ENCODE data around the gene PALM3. TPM values are rescaled to one million over a fixed set of nuclear protein-coding genes. Genes with fewer than 3 reads are reported as not detected.
"Not testable (repeated sequence)": the region's sequence is repeated elsewhere in the genome, so short reads cannot be mapped to it uniquely, and the experiment has no call there.

Gene PALM3
- total RNA-seq, 2 experiments from 2014 or later, result not detected

- ChIA-PET POLR2A (no interaction called here), CTCF (interaction anchor here (2.1 to 6.5 kb wide), 4 partner anchors 8 to 103 kb away, joined by 5 to 87 read pairs (median 9); partner anchors contain the start of genes DCAF15 and MISP3)
- ATAC-seq, result no peak
- Mint-ChIP-seq H3K27me3 (ENCODE audit: low read depth) (peaks cover 40% of the 10 kb centered on the region), H3K4me3 (no peak overlapping the region), H3K4me1 (ENCODE audit: low read depth) (peaks cover 16% of the 10 kb centered on the region), H3K27ac (no peak overlapping the region), H3K9me3 (ENCODE audit: insufficient read depth) (no peaks in the 10 kb centered on the region), H3K36me3 (ENCODE audit: low read depth) (peaks cover 18% of the 10 kb centered on the region)
- DNase-seq, result no peak
Observed at GRCh38 chr19:14056069-14056666, 5.7 kb downstream of the PALM3 start.

DNA sequence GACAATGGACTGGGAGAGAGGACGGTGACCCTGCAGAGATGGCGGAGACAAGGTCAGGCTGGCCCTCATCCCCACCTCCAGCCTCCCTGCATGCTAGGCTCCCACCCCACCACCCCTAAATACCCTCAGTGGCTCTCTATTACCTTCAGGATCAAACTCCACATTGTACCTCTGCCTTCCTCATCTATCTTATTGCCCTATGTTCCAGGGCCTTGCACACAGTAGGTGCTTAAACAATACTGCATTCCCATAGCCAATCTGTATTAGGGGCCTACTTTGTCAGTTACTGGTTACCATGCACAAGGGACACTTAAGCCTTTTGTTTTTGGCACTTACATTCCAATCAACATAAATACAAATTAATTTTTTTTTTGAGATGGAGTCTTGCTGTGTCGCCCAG lies 6.5 kb downstream of the PALM3 start:
- CTCF ChIA-PET, result interaction anchor here (6.5 kb wide), 1 partner anchor 16 kb away, joined by 87 read pairs; the partner anchor contains the start of gene MISP3
- ATAC-seq (no peak), DNase-seq (no peak)
- POLR2A ChIA-PET, result no interaction called here
- Mint-ChIP-seq H3K4me3 (no peak overlapping the region), H3K36me3 (ENCODE audit: low read depth) (peaks cover 23% of the 10 kb centered on the region), H3K27ac (no peak overlapping the region), H3K27me3 (ENCODE audit: low read depth) (peaks cover 36% of the 10 kb centered on the region), H3K4me1 (ENCODE audit: low read depth) (peaks cover 16% of the 10 kb centered on the region), H3K9me3 (ENCODE audit: insufficient read depth) (no peaks in the 10 kb centered on the region)

- POLR2A ChIA-PET, result no interaction called here
- Mint-ChIP-seq H3K27me3 (ENCODE audit: low read depth) (peaks cover 30% of the 10 kb centered on the region), H3K36me3 (ENCODE audit: low read depth) (peaks cover 27% of the 10 kb centered on the region), H3K4me1 (ENCODE audit: low read depth) (peaks cover 16% of the 10 kb centered on the region), H3K9me3 (ENCODE audit: insufficient read depth) (no peaks in the 10 kb centered on the region), H3K4me3 (no peak overlapping the region), H3K27ac (no peak overlapping the region)
- CTCF ChIA-PET, result interaction anchor here (1.0 kb wide), 1 partner anchor 17 kb away, joined by 3 read pairs; the partner anchor contains the start of gene MISP3
- no peak for ATAC-seq
- DNase-seq, result no peak
Observed at GRCh38 chr19:14054721-14055120, 7.2 kb downstream of the PALM3 start.

- Mint-ChIP-seq H3K27me3 (ENCODE audit: low read depth) (peaks cover 27% of the 10 kb centered on the region), H3K9me3 (ENCODE audit: insufficient read depth) (no peaks in the 10 kb centered on the region), H3K36me3 (ENCODE audit: low read depth) (peaks cover 30% of the 10 kb centered on the region), H3K4me1 (ENCODE audit: low read depth) (peaks cover 16% of the 10 kb centered on the region), H3K4me3 (no peak overlapping the region), H3K27ac (no peak overlapping the region)
- POLR2A ChIA-PET, result interaction anchor here (0.7 kb wide), 1 partner anchor 15 kb away, joined by 3 read pairs; no protein-coding TSS in a partner anchor
- ATAC-seq (no peak), DNase-seq (no peak)
- CTCF ChIA-PET, result interaction anchor here (1.0 kb wide), 1 partner anchor 18 kb away, joined by 3 read pairs; the partner anchor contains the start of gene MISP3
Observed at GRCh38 chr19:14054099-14054498, 7.8 kb downstream of the PALM3 start.

DNA sequence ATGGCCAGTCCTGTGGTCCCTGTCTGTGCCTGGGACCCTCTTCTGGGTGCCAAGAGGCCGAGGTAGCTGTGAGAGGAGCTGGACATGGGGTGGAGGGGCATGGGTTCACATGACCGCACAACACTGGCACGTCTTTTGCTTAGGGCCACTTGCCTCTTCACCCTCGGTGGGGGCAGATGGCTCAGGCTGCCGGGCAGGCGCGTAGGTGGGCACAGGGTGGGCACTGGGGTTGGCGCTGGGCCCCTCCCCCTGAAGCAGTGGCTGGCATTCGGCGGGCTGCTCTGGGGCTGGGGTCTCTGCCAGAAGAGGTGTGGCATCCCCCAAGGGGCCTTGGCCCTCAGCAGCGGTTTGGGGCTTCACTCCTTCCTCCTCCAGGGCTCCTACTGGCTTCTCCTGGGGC lies 8.4 kb downstream of the PALM3 start:
- Mint-ChIP-seq H3K4me1 (ENCODE audit: low read depth) (peaks cover 13% of the 10 kb centered on the region), H3K36me3 (ENCODE audit: low read depth) (peaks cover 35% of the 10 kb centered on the region), H3K9me3 (ENCODE audit: insufficient read depth) (no peaks in the 10 kb centered on the region), H3K27ac (no peak overlapping the region), H3K27me3 (ENCODE audit: low read depth) (peaks cover 21% of the 10 kb centered on the region), H3K4me3 (no peak overlapping the region)
- ChIA-PET POLR2A (interaction anchor here (0.7 to 1.5 kb wide), 2 partner anchors 14 to 22 kb away, joined by 3 to 6 read pairs; partner anchors contain the start of gene IL27RA), CTCF (interaction anchor here (0.9 to 1.3 kb wide), 4 partner anchors 18 to 83 kb away, joined by 4 to 5 read pairs (median 4); partner anchors contain the start of genes ASF1B, IL27RA and MISP3)
- no peak for DNase-seq
- no peak for ATAC-seq

GRCh38 chr19:14053032-14053431 lies 8.8 kb downstream of the PALM3 start:
- H3K36me3 Mint-ChIP-seq (ENCODE audit: low read depth), result peaks cover 39% of the 10 kb centered on the region

GRCh38 chr19:14052470-14052869 lies 9.4 kb downstream of the PALM3 start:
- H3K36me3 Mint-ChIP-seq (ENCODE audit: low read depth), result peaks cover 42% of the 10 kb centered on the region
- ChIA-PET CTCF (interaction anchor here (0.8 to 1.3 kb wide), 6 partner anchors 9 to 173 kb away, joined by 3 to 5 read pairs (median 4); partner anchors contain the start of genes IL27RA and MISP3), POLR2A (interaction anchor here (0.7 to 1.5 kb wide), 3 partner anchors 9 to 84 kb away, joined by 3 to 6 read pairs (median 3); partner anchors contain the start of genes ASF1B and IL27RA)
- no peak for ATAC-seq
- DNase-seq, result no peak
- no peak overlapping the region for H3K27ac Mint-ChIP-seq
- peaks cover 12% of the 10 kb centered on the region for H3K27me3 Mint-ChIP-seq (ENCODE audit: low read depth)
- peaks cover 5% of the 10 kb centered on the region for H3K4me1 Mint-ChIP-seq (ENCODE audit: low read depth)
- H3K9me3 Mint-ChIP-seq (ENCODE audit: insufficient read depth), result no peaks in the 10 kb centered on the region
- H3K4me3 Mint-ChIP-seq, result no peak overlapping the region

More at GRCh38 chr19:14053032-14053431, 8.8 kb downstream of the PALM3 start:
- Mint-ChIP-seq H3K27me3 (ENCODE audit: low read depth) (peaks cover 17% of the 10 kb centered on the region), H3K4me3 (no peak overlapping the region), H3K4me1 (ENCODE audit: low read depth) (peaks cover 9% of the 10 kb centered on the region), H3K9me3 (ENCODE audit: insufficient read depth) (no peaks in the 10 kb centered on the region), H3K27ac (no peak overlapping the region)
- ATAC-seq (no peak), DNase-seq (no peak)
- POLR2A ChIA-PET, result interaction anchor here (0.7 to 1.5 kb wide), 3 partner anchors 10 to 84 kb away, joined by 3 to 6 read pairs (median 3); partner anchors contain the start of genes ASF1B and IL27RA
- CTCF ChIA-PET, result interaction anchor here (0.8 to 1.3 kb wide), 8 partner anchors 10 to 174 kb away, joined by 3 to 5 read pairs (median 4); partner anchors contain the start of genes ASF1B, IL27RA and MISP3

GRCh38 chr19:14051980-14052379 lies 9.9 kb downstream of the PALM3 start:
- Mint-ChIP-seq H3K9me3 (ENCODE audit: insufficient read depth) (no peaks in the 10 kb centered on the region), H3K36me3 (ENCODE audit: low read depth) (peaks cover 45% of the 10 kb centered on the region), H3K4me1 (ENCODE audit: low read depth) (peaks cover 7% of the 10 kb centered on the region), H3K27ac (no peak overlapping the region), H3K27me3 (ENCODE audit: low read depth) (peaks cover 9% of the 10 kb centered on the region), H3K4me3 (no peak overlapping the region)
- no peak for DNase-seq
- CTCF ChIA-PET, result interaction anchor here (1.0 to 4.3 kb wide), 2 partner anchors 8 to 17 kb away, joined by 3 to 36 read pairs; no protein-coding TSS in a partner anchor
- no peak for ATAC-seq
- POLR2A ChIA-PET, result no interaction called here

DNA sequence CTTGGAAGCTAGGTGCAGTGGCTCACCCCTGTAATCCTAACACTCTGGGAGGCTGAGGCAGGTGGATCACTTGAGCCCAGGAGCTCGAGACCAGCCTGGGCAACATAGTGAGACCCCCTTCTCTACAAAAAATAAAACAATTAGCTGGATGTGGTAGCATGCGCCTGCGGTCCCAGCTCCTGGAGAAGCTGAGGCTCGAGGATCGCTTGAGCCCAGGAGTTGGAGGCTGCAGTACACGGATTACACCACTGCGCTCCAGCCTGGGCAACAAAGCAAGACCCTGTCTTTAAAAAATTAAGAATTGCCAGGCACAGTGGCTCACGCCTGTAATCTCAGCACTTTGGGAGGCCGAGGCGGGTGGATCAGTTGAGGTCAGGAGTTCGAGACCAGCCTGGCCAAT lies 10.9 kb downstream of the PALM3 start:
- DNase-seq; H3K4me1 Mint-ChIP-seq (ENCODE audit: low read depth); H3K27me3 Mint-ChIP-seq (ENCODE audit: low read depth); H3K9me3 Mint-ChIP-seq (ENCODE audit: insufficient read depth); H3K27ac Mint-ChIP-seq; H3K4me3 Mint-ChIP-seq; POLR2A ChIA-PET; ATAC-seq: not testable (repeated sequence)
- peaks cover 53% of the 10 kb centered on the region for H3K36me3 Mint-ChIP-seq (ENCODE audit: low read depth)
- CTCF ChIA-PET, result interaction anchor here (4.3 kb wide), 1 partner anchor 9 kb away, joined by 36 read pairs; no protein-coding TSS in a partner anchor

- Mint-ChIP-seq H3K4me1 (ENCODE audit: low read depth) (peaks cover 7% of the 10 kb centered on the region), H3K9me3 (ENCODE audit: insufficient read depth) (no peaks in the 10 kb centered on the region), H3K36me3 (ENCODE audit: low read depth) (peaks cover 55% of the 10 kb centered on the region), H3K27ac (no peak overlapping the region), H3K27me3 (ENCODE audit: low read depth) (peaks cover 4% of the 10 kb centered on the region), H3K4me3 (no peak overlapping the region)
- POLR2A ChIA-PET, result no interaction called here
- DNase-seq (no peak), ATAC-seq (no peak)
- CTCF ChIA-PET, result interaction anchor here (4.3 kb wide), 1 partner anchor 9 kb away, joined by 36 read pairs; no protein-coding TSS in a partner anchor
Observed at GRCh38 chr19:14050512-14050911, 11.4 kb downstream of the PALM3 start.

GRCh38 chr19:14048443-14049153 lies 13.3 kb downstream of the PALM3 start:
- H3K36me3 Mint-ChIP-seq (ENCODE audit: low read depth), result peaks cover 58% of the 10 kb centered on the region
- CTCF ChIA-PET, result interaction anchor here (0.6 to 4.3 kb wide), 26 partner anchors 8 to 706 kb away, joined by 3 to 36 read pairs (median 4); partner anchors contain the start of genes IL27RA and MISP3
- H3K4me1 Mint-ChIP-seq (ENCODE audit: low read depth), result peaks cover 7% of the 10 kb centered on the region

More at GRCh38 chr19:14048443-14049153, 13.3 kb downstream of the PALM3 start:
- Mint-ChIP-seq H3K4me3 (no peak overlapping the region), H3K27me3 (ENCODE audit: low read depth) (no peaks in the 10 kb centered on the region), H3K9me3 (ENCODE audit: insufficient read depth) (no peaks in the 10 kb centered on the region), H3K27ac (no peak overlapping the region)
- ATAC-seq (peak; percentile 71), DNase-seq (peak; percentile 78)
- POLR2A ChIA-PET, result interaction anchor here (0.6 to 1.1 kb wide), 2 partner anchors 17 to 465 kb away, joined by 6 to 8 read pairs; partner anchors contain the start of gene IL27RA
